ENCODE results near the gene CYTH4. TPM values are rescaled to one million over a fixed set of nuclear protein-coding genes. Genes with fewer than 3 reads are reported as not detected.
A peak's percentile ranks its signal among the peaks of the same experiment; 100 is the strongest.

The CYTH4 gene
- total and polyA plus RNA-seq, 2 donors = 24.7 to 54.6 TPM

- Histone ChIP-seq H3K9me3 (ENCODE audit: control insufficient read depth in 2 of 2, insufficient read depth in 1 of 2, low read length in 1 of 2) (no peaks in the 10 kb centered on the region), H3K36me3 (ENCODE audit: control insufficient read depth in 2 of 2, insufficient read depth in 2 of 2, low read length in 1 of 2) (no peaks in the 10 kb centered on the region), H3K4me3 (ENCODE audit: low read length in 2 of 2) (no peak overlapping the region), H3K27ac (ENCODE audit: low read depth in 1 of 2, low read length in 1 of 2) (no peak overlapping the region), H3K27me3 (ENCODE audit: control insufficient read depth in 2 of 2, insufficient read depth in 1 of 2, low read length in 1 of 2) (peaks cover 0 to 4% of the 10 kb centered on the region in 2 donors), H3K4me1 (ENCODE audit: control insufficient read depth in 2 of 2, insufficient read depth in 2 of 2, low read length in 2 of 2) (peaks cover 16 to 34% of the 10 kb centered on the region in 2 donors)
- no peak for DNase-seq (ENCODE audit: low read depth in 6 of 9, low spot score in 9 of 9)
- 91% methylated on average over 10 of the region's 10 CpGs for WGBS
Observed at GRCh38 chr22:37256075-37256726, 26.1 kb upstream of the CYTH4 start.

DNA sequence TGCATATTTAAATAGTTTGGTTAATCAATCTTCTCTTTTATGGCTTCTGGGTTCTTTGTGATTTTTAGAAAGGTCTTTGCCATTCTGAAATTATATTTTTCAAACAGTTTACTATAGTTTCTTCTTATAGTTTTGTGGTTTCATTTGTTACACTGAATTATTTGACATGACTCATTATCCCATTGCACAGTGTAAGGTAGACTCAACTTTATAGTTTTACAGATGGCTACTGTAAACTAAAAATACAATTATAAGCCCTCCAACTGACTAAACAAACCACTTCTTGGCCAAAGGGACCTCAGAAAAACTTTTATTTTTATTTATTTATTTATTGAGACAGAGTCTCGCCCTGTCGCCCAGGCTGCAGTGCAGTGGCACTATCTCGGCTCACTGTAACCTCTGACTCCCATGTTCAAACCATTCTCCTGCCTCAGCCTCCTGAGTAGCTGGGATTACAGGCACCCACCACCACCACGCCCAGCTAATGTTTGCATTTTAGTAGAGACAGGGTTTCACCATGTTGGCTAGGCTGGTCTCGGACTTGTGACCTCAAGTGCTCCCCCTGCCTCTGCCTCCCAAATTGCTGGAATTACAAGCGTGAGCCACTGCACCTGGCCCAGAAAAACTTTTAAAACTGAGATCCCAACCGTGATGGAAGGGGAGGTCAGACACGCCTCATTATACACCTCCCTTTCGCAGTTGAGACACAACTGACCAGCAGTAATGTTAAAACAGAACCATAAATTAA is 24.1 kb upstream of the CYTH4 start:
- H3K9me3 ChIP-seq (ENCODE audit: control insufficient read depth in 2 of 2, insufficient read depth in 1 of 2, low read length in 1 of 2) = no peaks in the 10 kb centered on the region
- H3K27me3 ChIP-seq (ENCODE audit: control insufficient read depth in 2 of 2, insufficient read depth in 1 of 2, low read length in 1 of 2) = peaks cover 0 to 4% of the 10 kb centered on the region in 2 donors
- peaks cover 16 to 34% of the 10 kb centered on the region in 2 donors for H3K4me1 ChIP-seq (ENCODE audit: control insufficient read depth in 2 of 2, insufficient read depth in 2 of 2, low read length in 2 of 2)
- no peak for DNase-seq (ENCODE audit: low read depth in 6 of 9, low spot score in 9 of 9)
- no peak overlapping the region for H3K27ac ChIP-seq (ENCODE audit: low read depth in 1 of 2, low read length in 1 of 2)
- H3K4me3 ChIP-seq (ENCODE audit: low read length in 2 of 2) = no peak overlapping the region
- H3K36me3 ChIP-seq (ENCODE audit: control insufficient read depth in 2 of 2, insufficient read depth in 2 of 2, low read length in 1 of 2) = no peaks in the 10 kb centered on the region
- 97% methylated on average over 9 of the region's 9 CpGs for WGBS

DNA sequence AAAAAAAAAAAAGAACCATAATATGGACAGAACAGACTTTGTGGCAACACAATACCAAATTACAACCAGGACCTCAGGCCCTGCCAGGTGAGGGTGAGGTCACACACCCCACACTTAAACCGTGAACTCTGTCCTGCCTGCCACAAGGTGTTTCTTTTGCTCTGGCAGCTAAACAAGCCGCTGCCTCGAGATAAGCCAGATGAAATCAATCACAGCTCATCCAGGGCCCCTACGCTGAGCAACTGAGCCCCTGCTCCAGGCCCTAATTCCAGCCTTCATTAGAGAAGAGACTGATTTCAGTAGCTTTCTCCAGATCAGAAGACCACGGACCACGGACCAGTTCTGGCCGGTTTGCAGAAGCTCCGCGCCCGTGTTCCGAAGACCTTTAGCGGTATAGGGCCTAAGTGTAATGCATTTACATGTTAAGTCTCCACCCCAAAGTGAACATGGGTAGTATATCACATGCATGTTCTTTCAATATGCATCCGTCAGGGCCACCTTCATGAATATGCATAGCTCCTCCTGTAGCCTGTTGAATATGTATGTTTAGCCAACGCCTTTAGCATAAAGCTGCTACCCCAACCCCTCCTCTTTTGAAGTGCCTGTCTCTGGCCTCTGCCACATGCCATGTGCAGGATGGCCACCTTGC is 23.4 kb upstream of the CYTH4 start:
- WGBS = 94% methylated on average over 14 of the region's 14 CpGs
- Histone ChIP-seq H3K4me3 (ENCODE audit: low read length in 2 of 2) (no peak overlapping the region), H3K27ac (ENCODE audit: low read depth in 1 of 2, low read length in 1 of 2) (no peak overlapping the region), H3K36me3 (ENCODE audit: control insufficient read depth in 2 of 2, insufficient read depth in 2 of 2, low read length in 1 of 2) (no peaks in the 10 kb centered on the region), H3K4me1 (ENCODE audit: control insufficient read depth in 2 of 2, insufficient read depth in 2 of 2, low read length in 2 of 2) (peaks cover 16 to 34% of the 10 kb centered on the region in 2 donors), H3K27me3 (ENCODE audit: control insufficient read depth in 2 of 2, insufficient read depth in 1 of 2, low read length in 1 of 2) (peaks cover 0 to 4% of the 10 kb centered on the region in 2 donors), H3K9me3 (ENCODE audit: control insufficient read depth in 2 of 2, insufficient read depth in 1 of 2, low read length in 1 of 2) (peaks cover 0 to 5% of the 10 kb centered on the region in 2 donors)
- DNase-seq (ENCODE audit: low read depth in 6 of 9, low spot score in 9 of 9) = no peak

GRCh38 chr22:37259540-37260029 is 22.7 kb upstream of the CYTH4 start:
- H3K4me1 ChIP-seq (ENCODE audit: control insufficient read depth in 2 of 2, insufficient read depth in 2 of 2, low read length in 2 of 2) = peaks cover 16 to 34% of the 10 kb centered on the region in 2 donors
- H3K36me3 ChIP-seq (ENCODE audit: control insufficient read depth in 2 of 2, insufficient read depth in 2 of 2, low read length in 1 of 2) = no peaks in the 10 kb centered on the region
- peaks cover 0 to 4% of the 10 kb centered on the region in 2 donors for H3K27me3 ChIP-seq (ENCODE audit: control insufficient read depth in 2 of 2, insufficient read depth in 1 of 2, low read length in 1 of 2)
- 11% methylated on average over 23 of the region's 23 CpGs for WGBS
- H3K27ac ChIP-seq (ENCODE audit: low read depth in 1 of 2, low read length in 1 of 2) = no peak overlapping the region
- peaks cover 3 to 12% of the 10 kb centered on the region in 2 donors for H3K9me3 ChIP-seq (ENCODE audit: control insufficient read depth in 2 of 2, insufficient read depth in 1 of 2, low read length in 1 of 2)
- peak in 1 of 9 donors; percentile 79 for DNase-seq (ENCODE audit: low read depth in 6 of 9, low spot score in 9 of 9)
- H3K4me3 ChIP-seq (ENCODE audit: low read length in 2 of 2) = no peak overlapping the region

- peaks cover 3 to 17% of the 10 kb centered on the region in 2 donors for H3K9me3 ChIP-seq (ENCODE audit: control insufficient read depth in 2 of 2, insufficient read depth in 1 of 2, low read length in 1 of 2)
- H3K36me3 ChIP-seq (ENCODE audit: control insufficient read depth in 2 of 2, insufficient read depth in 2 of 2, low read length in 1 of 2) = no peaks in the 10 kb centered on the region
- no peak overlapping the region for H3K27ac ChIP-seq (ENCODE audit: low read depth in 1 of 2, low read length in 1 of 2)
- WGBS = 86% methylated on average over 15 of the region's 15 CpGs
- no peak for DNase-seq (ENCODE audit: low read depth in 6 of 9, low spot score in 9 of 9)
- H3K4me3 ChIP-seq (ENCODE audit: low read length in 2 of 2) = no peak overlapping the region
- H3K4me1 ChIP-seq (ENCODE audit: control insufficient read depth in 2 of 2, insufficient read depth in 2 of 2, low read length in 2 of 2) = peaks cover 16 to 34% of the 10 kb centered on the region in 2 donors
- H3K27me3 ChIP-seq (ENCODE audit: control insufficient read depth in 2 of 2, insufficient read depth in 1 of 2, low read length in 1 of 2) = peaks cover 0 to 4% of the 10 kb centered on the region in 2 donors
Observed at GRCh38 chr22:37260155-37260795, 22.0 kb upstream of the CYTH4 start.

- peaks cover 16 to 34% of the 10 kb centered on the region in 2 donors for H3K4me1 ChIP-seq (ENCODE audit: control insufficient read depth in 2 of 2, insufficient read depth in 2 of 2, low read length in 2 of 2)
- H3K9me3 ChIP-seq (ENCODE audit: control insufficient read depth in 2 of 2, insufficient read depth in 1 of 2, low read length in 1 of 2) = peaks cover 3 to 17% of the 10 kb centered on the region in 2 donors
- peak in 1 of 9 donors; percentile 75 for DNase-seq (ENCODE audit: low read depth in 6 of 9, low spot score in 9 of 9)
- peaks cover 0 to 4% of the 10 kb centered on the region in 2 donors for H3K27me3 ChIP-seq (ENCODE audit: control insufficient read depth in 2 of 2, insufficient read depth in 1 of 2, low read length in 1 of 2)
- no peak overlapping the region for H3K4me3 ChIP-seq (ENCODE audit: low read length in 2 of 2)
- H3K27ac ChIP-seq (ENCODE audit: low read depth in 1 of 2, low read length in 1 of 2) = no peak overlapping the region
- WGBS = 26% methylated on average over 14 of the region's 14 CpGs
- no peaks in the 10 kb centered on the region for H3K36me3 ChIP-seq (ENCODE audit: control insufficient read depth in 2 of 2, insufficient read depth in 2 of 2, low read length in 1 of 2)
Observed at GRCh38 chr22:37260901-37261336, 21.4 kb upstream of the CYTH4 start.

DNA sequence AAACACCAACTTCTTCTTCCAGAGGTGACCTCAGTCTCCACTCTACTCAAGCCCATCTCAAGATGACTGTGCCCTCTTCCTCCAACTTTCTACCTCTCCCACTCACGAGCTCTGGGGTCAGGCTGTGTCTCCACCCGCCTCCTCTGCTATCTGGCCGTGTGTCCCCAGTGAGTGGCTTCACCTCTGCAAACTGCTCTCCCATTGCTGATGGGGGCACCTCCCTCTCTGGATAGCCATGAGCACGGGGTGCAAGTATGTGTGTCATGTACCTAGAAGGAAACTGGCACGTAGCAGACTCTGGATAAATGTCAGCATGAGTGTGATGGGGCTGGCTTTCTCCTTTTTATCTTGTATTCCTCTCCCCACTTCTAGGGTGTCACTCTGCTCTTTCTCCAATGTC is 20.0 kb upstream of the CYTH4 start:
- Histone ChIP-seq H3K36me3 (ENCODE audit: control insufficient read depth in 2 of 2, insufficient read depth in 2 of 2, low read length in 1 of 2) (no peaks in the 10 kb centered on the region), H3K27me3 (ENCODE audit: control insufficient read depth in 2 of 2, insufficient read depth in 1 of 2, low read length in 1 of 2) (peaks cover 0 to 4% of the 10 kb centered on the region in 2 donors), H3K4me3 (ENCODE audit: low read length in 2 of 2) (no peak overlapping the region), H3K9me3 (ENCODE audit: control insufficient read depth in 2 of 2, insufficient read depth in 1 of 2, low read length in 1 of 2) (peaks cover 3 to 17% of the 10 kb centered on the region in 2 donors), H3K4me1 (ENCODE audit: control insufficient read depth in 2 of 2, insufficient read depth in 2 of 2, low read length in 2 of 2) (peaks cover 20 to 35% of the 10 kb centered on the region in 2 donors), H3K27ac (ENCODE audit: low read depth in 1 of 2, low read length in 1 of 2) (no peak overlapping the region)
- 95% methylated on average over 5 of the region's 5 CpGs for WGBS
- no peak for DNase-seq (ENCODE audit: low read depth in 6 of 9, low spot score in 9 of 9)

DNA sequence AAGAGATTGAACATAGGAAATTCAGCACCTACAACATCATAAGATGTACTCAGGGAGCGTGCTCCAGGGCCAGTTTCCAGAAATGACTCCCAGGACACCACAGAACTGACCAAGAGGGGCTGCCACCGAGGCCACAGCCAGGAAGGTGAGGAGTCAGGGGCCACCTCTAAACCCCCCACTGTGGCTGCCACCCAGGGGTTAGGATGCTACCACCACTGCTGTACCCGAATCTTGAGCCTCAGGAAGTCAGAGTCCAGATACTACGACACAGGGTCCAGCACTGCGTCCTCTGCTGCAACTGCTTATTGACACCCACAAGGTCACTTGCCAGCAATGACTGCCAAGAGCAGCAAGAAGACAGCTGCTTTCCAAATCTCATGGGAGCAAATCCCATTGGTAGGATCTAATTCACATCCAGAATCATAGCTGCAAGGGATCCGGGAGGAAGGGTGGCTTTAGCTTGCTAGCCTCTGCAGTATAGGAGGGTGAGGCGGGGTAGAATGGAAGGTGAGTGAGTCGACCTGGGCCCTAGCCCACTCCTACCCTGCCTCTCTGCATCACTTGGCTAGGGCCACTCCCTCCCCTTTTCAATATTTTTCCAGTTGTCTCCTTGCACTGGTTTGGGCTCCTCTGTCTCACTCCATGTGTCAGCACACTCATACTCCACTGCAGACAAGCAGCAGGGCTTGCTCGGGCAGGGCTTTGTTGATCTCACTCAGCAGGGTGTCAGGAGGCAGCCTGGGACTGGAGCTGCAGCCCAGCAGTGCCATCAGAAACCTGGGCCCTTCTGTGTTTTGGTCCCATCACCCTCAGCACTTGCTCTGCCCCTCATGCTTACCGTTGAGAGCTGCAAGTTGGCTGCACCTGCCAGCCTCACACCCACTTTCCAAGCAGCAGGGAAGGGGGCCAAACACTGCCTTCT is 18.1 kb upstream of the CYTH4 start:
- H3K36me3 ChIP-seq (ENCODE audit: control insufficient read depth in 2 of 2, insufficient read depth in 2 of 2, low read length in 1 of 2) = no peaks in the 10 kb centered on the region
- no peak overlapping the region for H3K4me3 ChIP-seq (ENCODE audit: low read length in 2 of 2)
- H3K27ac ChIP-seq (ENCODE audit: low read depth in 1 of 2, low read length in 1 of 2) = no peak overlapping the region
- WGBS = 94% methylated on average over 10 of the region's 10 CpGs
- H3K4me1 ChIP-seq (ENCODE audit: control insufficient read depth in 2 of 2, insufficient read depth in 2 of 2, low read length in 2 of 2) = peaks cover 18 to 35% of the 10 kb centered on the region in 2 donors
- peaks cover 3 to 17% of the 10 kb centered on the region in 2 donors for H3K9me3 ChIP-seq (ENCODE audit: control insufficient read depth in 2 of 2, insufficient read depth in 1 of 2, low read length in 1 of 2)
- no peak for DNase-seq (ENCODE audit: low read depth in 6 of 9, low spot score in 9 of 9)
- H3K27me3 ChIP-seq (ENCODE audit: control insufficient read depth in 2 of 2, insufficient read depth in 1 of 2, low read length in 1 of 2) = peaks cover 0 to 4% of the 10 kb centered on the region in 2 donors
